ENCODE data around the gene MTUS2. TPM values are rescaled to one million over a fixed set of nuclear protein-coding genes. Genes with fewer than 3 reads are reported as not detected.

Gene MTUS2
- total and polyA plus RNA-seq, 9 of the 15 experiments (the other 6 are each of a cell fraction or from before 2014, with no cell fraction given): 0.01 to 0.28 (median 0.06) TPM; not detected in 1

DNA sequence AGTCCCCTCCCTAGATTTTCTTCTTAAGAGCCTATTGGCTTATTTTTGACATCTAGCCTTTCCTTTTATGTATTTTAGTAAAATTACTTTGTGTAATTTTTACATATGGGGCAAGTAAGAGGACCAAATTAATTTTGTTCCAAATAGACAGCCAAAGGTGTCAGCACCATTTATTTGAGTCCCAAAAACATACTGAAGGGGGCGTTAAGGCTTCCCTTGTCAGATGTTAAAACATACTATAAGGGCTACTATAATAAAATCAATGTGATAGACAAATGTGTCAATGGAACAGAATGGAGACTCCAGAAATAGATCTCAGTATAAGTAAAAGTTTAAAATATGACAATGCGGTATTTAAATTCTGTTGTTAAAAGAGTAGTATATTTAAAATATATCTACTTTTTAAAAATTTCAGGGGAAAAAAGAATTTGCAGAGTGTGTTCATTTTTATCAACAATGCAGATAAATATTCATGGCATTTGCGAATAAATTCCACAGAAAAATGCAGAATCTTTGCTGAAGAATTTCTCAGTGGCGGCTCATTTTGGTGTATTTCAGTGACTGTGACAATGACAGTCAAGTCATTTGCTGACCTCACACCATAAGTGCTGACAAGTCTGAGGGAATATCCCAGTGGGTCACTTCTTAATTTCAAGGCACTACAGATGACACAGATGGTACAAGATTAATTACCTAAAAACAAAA lies 133.7 kb downstream of the MTUS2 start (continued):
- TF ChIP-seq PRDM10 (IDR thresholded peaks at IDR 0.05; ENCODE audit: partially characterized antibody) (no peak), KAT7 (CRISPR knock-in tag; IDR thresholded peaks at IDR 0.05; ENCODE audit: borderline replicate concordance) (no peak), PURB (CRISPR knock-in tag; IDR thresholded peaks at IDR 0.05; ENCODE audit: low read depth) (no peak), CREM (IDR thresholded peaks at IDR 0.05; ENCODE audit: low read depth) (no peak)

DNA sequence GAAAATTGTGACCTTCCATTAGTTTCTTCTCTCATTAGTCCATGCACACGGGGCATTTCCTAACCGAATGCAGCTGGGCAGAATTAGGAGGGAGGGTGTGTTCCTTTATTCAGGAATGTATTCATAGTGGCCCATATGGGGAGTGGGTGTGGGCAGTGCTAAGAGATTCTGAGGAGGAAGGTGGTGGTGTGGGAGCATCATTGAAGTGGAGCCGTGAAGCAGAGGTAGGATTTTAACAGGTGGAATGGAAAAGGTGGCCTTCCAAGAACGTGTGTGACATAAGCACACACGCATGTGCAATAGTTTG lies 134.2 kb downstream of the MTUS2 start:
- ChIA-PET CTCF (ENCODE audit: low intra/inter-chr PET ratio) (no interaction called here), POLR2A (no interaction called here)
- no peaks in the 10 kb centered on the region for H3K27me3 ChIP-seq (ENCODE audit: control insufficient read depth in 2 of 2, insufficient read depth in 2 of 2, low read length in 2 of 2)
- H3K36me3 ChIP-seq (ENCODE audit: control insufficient read depth, insufficient read depth, low read length): no peaks in the 10 kb centered on the region
- intact Hi-C loops (cut with micrococcal nuclease): no loop called here
- no peak overlapping the region for H3K27ac ChIP-seq (ENCODE audit: extremely low read depth, low read depth, low read length)
- H3K9ac ChIP-seq (ENCODE audit: insufficient read depth in 1 of 2, low read depth in 2 of 2, low read length in 2 of 2): no peak overlapping the region
- no peaks in the 10 kb centered on the region for H3K9me3 ChIP-seq (replicated peaks; ENCODE audit: control insufficient read depth, insufficient read depth, low read depth, low read length)
- 0% methylated on average over 5 of the region's 5 CpGs for WGBS (ENCODE audit: insufficient coverage, low coverage, missing lambda C conversion rate)
- BruUV-seq (replicated peaks): no TSS peak
- H3K4me1 ChIP-seq (replicated peaks in 1 of 2; ENCODE audit: control insufficient read depth in 2 of 2, insufficient read depth in 2 of 2, low read length in 2 of 2): no peaks in the 10 kb centered on the region
- no peak for ATAC-seq
- H3K9me1 ChIP-seq (ENCODE audit: control insufficient read depth, insufficient read depth, low read length): no peaks in the 10 kb centered on the region
- in situ Hi-C loops (cut with MboI): no loop called here
- H3K4me2 ChIP-seq (ENCODE audit: insufficient read depth, low read length): no peak overlapping the region
- no peak for FAIRE-seq
- DNase-seq (ENCODE audit: extremely low read depth in 1 of 4, low spot score in 3 of 4): no peak
- no peak overlapping the region for H3K4me3 ChIP-seq
- H3K79me2 ChIP-seq (ENCODE audit: control insufficient read depth, insufficient read depth, low read length): no peaks in the 10 kb centered on the region
- no peaks in the 10 kb centered on the region for H4K20me1 ChIP-seq (replicated peaks; ENCODE audit: control insufficient read depth, insufficient read depth, low read length)
- H2AFZ ChIP-seq (ENCODE audit: low read depth, low read length): no peak overlapping the region
- TF ChIP-seq ZBTB8A (IDR thresholded peaks at IDR 0.05; ENCODE audit: partially characterized antibody) (no peak), RFX5 (IDR thresholded peaks at IDR 0.05; ENCODE audit: low read depth, low read length) (no peak), ETV6 (IDR thresholded peaks at IDR 0.05; ENCODE audit: borderline replicate concordance in 1 of 2, low read depth in 2 of 2, low read length in 1 of 2) (no peak), ETV6 (CRISPR knock-in tag; IDR thresholded peaks at IDR 0.05; ENCODE audit: borderline replicate concordance) (no peak), ZNF668 (CRISPR knock-in tag; IDR thresholded peaks at IDR 0.05) (no peak), JUN (IDR thresholded peaks at IDR 0.05; ENCODE audit: borderline replicate concordance, low read depth, low read length) (no peak), JUN (CRISPR knock-in tag; IDR thresholded peaks at IDR 0.05; ENCODE audit: borderline replicate concordance) (no peak)
- TF ChIP-seq, protein P1, sequence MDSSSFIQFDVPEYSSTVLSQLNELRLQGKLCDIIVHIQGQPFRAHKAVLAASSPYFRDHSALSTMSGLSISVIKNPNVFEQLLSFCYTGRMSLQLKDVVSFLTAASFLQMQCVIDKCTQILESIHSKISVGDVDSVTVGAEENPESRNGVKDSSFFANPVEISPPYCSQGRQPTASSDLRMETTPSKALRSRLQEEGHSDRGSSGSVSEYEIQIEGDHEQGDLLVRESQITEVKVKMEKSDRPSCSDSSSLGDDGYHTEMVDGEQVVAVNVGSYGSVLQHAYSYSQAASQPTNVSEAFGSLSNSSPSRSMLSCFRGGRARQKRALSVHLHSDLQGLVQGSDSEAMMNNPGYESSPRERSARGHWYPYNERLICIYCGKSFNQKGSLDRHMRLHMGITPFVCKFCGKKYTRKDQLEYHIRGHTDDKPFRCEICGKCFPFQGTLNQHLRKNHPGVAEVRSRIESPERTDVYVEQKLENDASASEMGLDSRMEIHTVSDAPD (CRISPR knock-in tag; IDR thresholded peaks at IDR 0.05): no peak
- TF ChIP-seq, protein P2, sequence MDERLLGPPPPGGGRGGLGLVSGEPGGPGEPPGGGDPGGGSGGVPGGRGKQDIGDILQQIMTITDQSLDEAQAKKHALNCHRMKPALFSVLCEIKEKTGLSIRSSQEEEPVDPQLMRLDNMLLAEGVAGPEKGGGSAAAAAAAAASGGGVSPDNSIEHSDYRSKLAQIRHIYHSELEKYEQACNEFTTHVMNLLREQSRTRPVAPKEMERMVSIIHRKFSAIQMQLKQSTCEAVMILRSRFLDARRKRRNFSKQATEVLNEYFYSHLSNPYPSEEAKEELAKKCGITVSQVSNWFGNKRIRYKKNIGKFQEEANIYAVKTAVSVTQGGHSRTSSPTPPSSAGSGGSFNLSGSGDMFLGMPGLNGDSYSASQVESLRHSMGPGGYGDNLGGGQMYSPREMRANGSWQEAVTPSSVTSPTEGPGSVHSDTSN (CRISPR knock-in tag; IDR thresholded peaks at IDR 0.05; ENCODE audit: low read depth): no peak
- TF ChIP-seq, protein P2 (tag; conservative IDR thresholded peaks at IDR 0.05; ENCODE audit: low read depth): no peak

Data from K562 (cell line).